HG02840 (cell line): ENCODE results near the gene MRTFB.

Source experiments
- ATAC-seq: cut with Tn5 transposase; IDR thresholded peaks from one replicate; pipeline ENCODE4 v1.9.1; 2021; ENCODE audit warnings: mild to moderate bottlenecking, moderate library complexity, moderate number of reproducible peaks; ENCODE audit not compliant: unreplicated experiment, low FRiP score

MRTFB gene

GRCh38 chr16:14131774-14132695 is 60.9 kb downstream of the MRTFB start:
- no peak for ATAC-seq

DNA sequence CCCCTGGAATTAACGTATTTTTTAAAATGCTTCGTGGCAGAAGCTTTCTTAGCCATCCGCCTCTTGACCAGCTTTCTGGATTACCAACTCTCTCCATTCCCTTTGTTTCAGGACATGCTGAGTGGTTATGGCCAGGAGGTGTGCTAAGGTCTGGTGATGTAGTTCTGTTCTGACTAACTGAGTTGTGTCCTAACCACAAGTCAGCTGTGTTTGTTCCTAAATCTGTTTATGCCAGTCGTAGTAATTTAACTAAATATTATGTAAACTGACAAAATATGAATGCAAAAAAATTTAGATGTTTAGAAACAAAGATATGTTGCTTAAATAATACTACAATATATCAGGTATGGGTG is 61.6 kb downstream of the MRTFB start:
- no peak for ATAC-seq

GRCh38 chr16:14133907-14134306 is 62.8 kb downstream of the MRTFB start:
- ATAC-seq = no peak

- ATAC-seq = no peak
Measured at GRCh38 chr16:14135704-14136103, 64.6 kb downstream of the MRTFB start.

DNA sequence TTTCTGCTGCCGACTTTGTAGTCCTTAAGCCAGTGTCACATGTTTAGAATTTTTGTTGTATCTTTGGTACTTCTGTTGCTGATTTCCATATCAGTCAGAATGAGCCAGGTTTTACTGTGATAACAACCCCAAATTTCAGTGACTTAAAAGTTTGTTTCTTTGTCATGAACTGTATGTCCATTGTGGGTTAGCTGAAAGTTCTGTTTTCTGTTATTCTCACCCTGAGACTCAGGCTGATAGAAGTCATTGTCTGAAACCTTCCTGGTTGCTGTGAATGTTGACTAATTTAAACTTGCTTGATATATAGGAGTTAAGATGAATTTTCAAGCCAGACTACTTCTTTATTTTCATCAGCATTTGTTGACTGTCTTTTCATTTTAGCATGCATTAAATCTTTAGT is 68.8 kb downstream of the MRTFB start:
- ATAC-seq = no peak

DNA sequence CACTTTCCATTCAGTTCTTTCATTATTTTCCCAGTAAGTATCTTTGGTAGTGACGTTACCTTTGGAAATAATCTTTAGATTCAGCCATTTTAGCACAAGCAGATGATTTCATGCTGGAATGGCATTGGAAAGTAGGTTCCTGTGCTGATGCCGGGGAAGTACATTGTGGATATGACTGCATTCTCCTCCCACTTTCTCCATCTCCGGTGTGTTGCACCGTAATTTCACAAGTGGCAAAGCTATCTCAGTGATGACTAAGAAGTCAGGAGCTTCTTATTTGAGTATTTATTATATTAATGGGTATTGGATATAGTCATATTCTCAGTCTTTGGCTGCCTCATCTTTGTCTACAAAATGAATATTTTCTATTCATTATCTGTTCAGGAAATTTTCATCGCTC is 69.8 kb downstream of the MRTFB start:
- ATAC-seq = no peak

DNA sequence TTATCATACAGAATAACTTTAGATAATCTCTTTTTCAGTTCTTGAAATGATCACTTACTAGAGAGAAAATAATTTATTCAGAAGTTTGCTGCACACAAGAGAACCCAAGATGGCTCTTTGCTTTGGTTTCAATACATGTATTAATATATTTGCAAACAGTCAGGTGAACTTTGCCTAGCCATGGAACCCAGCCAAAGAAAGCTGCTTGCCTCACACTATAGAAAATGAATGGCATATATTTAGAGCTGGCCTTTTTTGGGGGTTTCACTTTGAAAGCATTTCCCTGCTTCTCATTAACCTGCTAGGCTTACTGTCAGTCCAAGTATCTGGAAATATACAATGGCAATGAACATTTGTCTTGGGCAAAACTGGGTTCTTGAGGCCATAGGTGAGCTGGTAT is 75.3 kb downstream of the MRTFB start:
- ATAC-seq = no peak

- ATAC-seq = no peak
Measured at GRCh38 chr16:14148016-14148415, 76.9 kb downstream of the MRTFB start.

GRCh38 chr16:14148569-14148968 is 77.5 kb downstream of the MRTFB start:
- ATAC-seq = no peak

GRCh38 chr16:14150796-14151195 is 79.7 kb downstream of the MRTFB start:
- no peak for ATAC-seq

DNA sequence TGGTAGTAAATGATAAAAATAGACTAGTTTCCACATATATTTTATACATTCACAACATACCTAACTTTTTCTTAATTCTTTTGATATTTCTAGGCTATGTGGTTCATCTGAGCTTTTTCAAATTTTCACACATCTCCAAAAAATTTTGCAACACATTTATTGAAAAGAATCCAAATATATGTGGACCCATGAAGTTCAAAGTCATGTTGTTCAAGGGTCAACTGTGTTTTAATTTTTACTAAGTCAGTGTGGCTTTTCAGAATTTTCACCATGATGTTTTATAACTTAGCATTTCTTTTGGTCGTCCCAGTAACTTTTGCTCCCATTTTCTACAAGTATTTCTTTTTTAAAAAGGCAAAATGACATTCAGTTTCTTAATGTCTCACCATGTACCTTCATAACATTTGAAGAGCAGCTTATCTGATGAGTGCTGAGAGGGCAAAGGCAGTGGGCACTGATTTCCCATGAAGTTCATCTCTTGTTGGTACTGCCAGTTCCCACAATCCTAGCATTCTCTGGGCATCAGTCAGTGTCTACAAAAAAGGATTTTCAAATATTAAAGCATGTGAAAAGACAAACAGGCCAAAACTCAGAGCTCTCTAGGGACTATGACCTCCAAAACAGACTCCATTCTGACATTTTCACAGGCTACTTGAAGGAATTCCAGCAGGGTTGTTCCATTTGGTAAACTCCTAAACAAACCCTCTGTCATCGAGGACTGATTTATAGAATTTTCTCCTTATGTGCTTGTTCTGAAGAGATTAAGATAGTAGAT is 80.3 kb downstream of the MRTFB start:
- ATAC-seq = no peak

DNA sequence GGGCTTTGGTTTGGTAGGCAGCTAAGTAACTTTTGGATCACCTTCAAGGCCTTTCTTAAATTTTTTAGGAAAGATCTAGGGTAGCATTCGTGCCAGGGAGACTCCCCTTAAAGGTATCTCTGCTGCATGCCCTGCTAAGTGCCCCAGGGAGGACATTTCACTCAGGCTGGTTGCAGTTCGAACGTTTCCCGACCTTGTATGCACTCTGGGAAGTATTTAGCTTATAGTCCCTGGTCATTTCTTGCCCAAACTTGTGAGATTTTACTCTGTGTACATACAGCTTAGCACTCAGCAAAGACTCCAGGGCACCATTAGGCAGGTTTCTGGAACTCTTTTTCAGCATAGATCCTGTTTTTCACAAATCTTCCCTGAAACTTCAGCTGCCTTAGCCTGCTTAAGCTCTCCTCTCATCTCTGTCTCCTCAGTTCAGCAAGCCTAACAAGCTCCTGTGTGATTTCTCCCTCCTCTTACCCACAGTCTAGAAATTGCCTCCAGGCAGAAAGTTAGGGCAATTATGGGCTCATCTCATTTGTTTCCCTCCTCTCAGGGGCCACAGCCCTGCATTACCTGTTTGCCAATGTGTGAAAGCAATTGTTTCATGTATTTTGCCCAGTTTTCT is 84.6 kb downstream of the MRTFB start:
- no peak for ATAC-seq

DNA sequence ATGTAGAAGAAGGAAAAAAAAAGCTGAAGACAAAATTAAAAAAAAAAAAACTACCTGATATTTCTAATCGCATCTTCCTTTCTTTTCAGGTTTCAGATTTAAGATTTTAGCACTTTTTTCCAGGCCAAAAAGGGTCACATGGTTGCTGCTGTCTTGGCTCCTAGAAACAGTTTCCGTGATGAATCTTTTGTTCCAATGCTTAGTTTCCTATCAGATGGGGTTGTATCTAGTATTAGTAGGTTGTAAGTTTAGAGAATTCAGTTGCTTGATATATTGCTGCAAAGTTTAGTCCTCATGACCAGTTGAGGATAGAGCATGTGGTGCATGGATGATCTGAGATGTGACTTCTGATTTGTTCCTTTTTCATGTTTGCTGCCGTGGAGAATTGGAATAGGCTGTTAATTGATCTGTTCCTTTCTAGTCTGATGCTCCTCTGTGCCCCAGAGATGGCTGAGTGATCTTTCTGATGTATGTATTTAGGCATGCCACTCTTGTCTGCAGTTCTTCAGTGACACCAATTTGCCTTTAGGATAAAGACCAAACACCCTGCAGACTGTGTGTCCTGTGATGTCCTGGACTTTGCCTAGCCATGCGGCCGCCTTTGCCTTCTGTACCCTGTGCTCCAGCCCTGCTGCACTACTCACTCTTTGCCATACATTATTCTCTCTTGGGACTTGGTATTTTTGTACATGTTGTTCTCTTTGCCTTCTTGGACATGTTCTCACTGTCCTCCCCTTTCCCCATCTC is 94.0 kb downstream of the MRTFB start:
- ATAC-seq = no peak

GRCh38 chr16:14168146-14168545 is 97.0 kb downstream of the MRTFB start:
- ATAC-seq = no peak

GRCh38 chr16:14172200-14172809 is 101.2 kb downstream of the MRTFB start:
- no peak for ATAC-seq

DNA sequence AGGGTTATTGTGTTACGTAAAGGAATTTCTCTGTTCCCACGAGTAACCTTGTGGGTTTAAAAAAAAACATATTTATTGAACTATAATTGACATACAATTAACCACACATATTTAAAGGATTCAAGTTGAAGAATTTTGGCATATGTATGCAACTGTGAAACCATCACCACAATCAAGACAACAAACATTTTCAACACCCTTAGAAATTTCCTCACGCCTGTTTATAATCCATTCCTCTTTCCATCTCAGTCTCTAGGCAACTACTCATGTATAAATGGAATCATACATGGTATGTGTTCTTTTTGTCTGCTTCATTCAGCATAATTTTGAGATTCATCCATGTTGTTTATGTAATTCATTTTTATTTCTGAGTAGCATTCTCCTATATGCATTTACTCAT is 104.0 kb downstream of the MRTFB start:
- ATAC-seq = no peak

DNA sequence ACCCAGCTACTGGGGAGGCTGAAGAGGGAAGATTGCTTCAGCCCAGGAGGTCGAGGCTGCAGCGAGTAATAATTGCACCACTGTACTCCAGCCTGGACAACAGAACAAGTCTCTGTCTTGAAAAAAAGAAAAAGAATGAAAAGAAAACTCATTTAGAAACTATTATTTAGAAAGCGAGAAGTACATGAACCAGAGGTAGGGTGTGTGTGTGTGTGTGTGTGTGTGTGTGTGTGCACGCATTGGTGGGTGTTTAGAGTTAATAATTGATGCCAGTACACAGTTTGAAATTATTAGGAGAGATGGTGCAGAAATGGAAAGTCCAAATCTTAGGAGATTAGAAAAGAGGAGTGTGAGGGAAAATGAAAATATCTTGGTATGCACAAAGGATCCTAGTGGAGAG is 106.6 kb downstream of the MRTFB start:
- ATAC-seq = no peak

DNA sequence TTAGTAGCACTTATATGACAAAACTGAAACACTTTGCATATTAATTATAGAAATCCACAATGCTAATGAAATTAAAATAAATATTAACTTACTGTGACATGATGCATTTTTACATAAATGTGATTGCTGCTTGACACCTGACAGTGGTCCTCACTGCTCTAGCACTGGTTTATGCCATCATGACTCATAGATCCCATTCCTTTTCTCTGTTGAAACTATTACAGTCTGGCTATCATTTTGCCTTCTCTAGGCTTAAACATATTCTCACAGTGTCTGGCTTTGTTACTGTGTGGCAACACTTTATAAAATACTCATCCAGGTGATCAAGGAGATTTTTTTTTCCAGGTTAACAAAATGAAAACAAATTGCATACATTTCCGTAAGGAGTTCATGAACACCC is 108.0 kb downstream of the MRTFB start:
- no peak for ATAC-seq

DNA sequence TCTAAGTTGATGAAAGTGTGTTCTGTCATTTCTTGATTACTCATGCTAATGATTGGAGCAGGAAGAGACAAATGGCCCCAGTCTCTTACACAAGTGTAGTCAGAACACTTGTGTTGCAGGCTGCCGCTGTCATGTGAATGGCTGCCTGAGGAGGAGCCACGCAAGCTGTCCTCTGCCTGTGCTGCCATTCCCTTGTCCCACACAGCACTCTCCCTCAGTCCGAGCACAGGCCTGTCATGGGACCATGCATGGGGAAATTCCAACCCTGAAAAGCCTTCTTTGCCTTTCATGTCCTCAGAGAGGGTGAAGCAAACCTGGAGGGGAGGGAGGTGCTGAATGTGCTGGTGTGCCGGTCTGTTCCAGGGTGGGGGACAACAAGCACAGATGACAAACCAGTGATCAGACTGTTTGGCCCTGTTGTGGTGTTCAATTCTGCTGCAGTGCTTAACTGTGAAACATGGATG is 109.4 kb downstream of the MRTFB start:
- ATAC-seq = no peak

DNA sequence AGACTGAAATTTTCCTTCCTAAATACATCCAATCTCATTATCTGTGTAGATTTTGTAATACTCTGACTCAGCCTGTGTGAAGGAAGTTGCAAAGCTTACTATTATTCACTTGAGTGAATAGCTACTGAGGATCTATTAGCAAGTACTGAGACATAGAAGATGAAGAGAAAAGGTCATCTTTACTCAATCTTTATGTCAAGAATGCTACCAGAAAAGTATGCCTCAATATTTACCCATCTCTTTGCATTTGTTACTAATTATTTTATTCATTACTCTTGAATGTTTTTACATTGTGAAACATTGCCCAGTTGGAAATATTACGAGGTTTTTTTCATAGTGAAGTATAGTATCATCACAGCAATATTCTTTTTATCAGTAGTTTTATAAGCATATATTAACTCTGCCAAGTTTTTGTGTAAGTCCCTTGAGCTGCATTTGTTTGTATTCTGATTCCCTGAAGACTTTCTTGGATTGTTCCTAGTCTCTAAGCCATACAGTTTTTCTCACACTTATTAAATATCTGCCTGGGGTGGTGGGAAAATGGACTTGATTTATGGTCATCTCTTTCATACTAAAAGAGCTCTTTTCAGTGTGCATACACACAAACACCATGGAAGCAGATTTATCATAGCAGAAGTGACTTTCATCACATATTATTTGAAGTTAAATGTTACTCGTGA is 110.4 kb downstream of the MRTFB start:
- no peak for ATAC-seq
